Neural progenitor cell (in vitro differentiated cells): ENCODE results near the gene MNT. TPM values are rescaled to one million over a fixed set of nuclear protein-coding genes. Genes with fewer than 3 reads are reported as not detected.

ENCODE experiments used
- DNase-seq: peaks from one replicate; pipeline ENCODE4 v3.0.0-alpha.2; 2016; ENCODE audit warnings: low spot score
- H2AFZ ChIP-seq: fragments of 200-600 bp; sonication (generic); replicated peaks from 2 replicates; pipeline ENCODE4 v1.6.1; 2016; ENCODE audit warnings: antibody characterized with exemption
- H3F3A ChIP-seq: fragments of 200-600 bp; sonication (generic); 2 replicates; pipeline ENCODE4 v1.6.1; 2016; ENCODE audit warnings: antibody characterized with exemption, low read depth
- H3K27ac ChIP-seq: fragments of 200-600 bp; sonication (generic); 2 replicates; pipeline ENCODE4 v1.5.1; 2016; ENCODE audit warnings: mild to moderate bottlenecking
- H3K27me3 ChIP-seq: fragments of 200-600 bp; sonication (generic); 2 replicates; pipeline ENCODE4 v1.6.1; 2016; ENCODE audit warnings: mild to moderate bottlenecking, moderate library complexity
- H3K36me3 ChIP-seq: fragments of 200-600 bp; sonication (generic); 2 replicates; pipeline ENCODE4 v1.5.1; 2016
- H3K4me1 ChIP-seq: fragments of 200-600 bp; sonication (generic); 2 replicates; pipeline ENCODE4 v1.6.1; 2016; ENCODE audit warnings: mixed run types
- H3K4me2 ChIP-seq: fragments of 200-600 bp; sonication (generic); 2 replicates; pipeline ENCODE4 v1.6.1; 2016
- H3K4me3 ChIP-seq: fragments of 200-600 bp; sonication (generic); 2 replicates; pipeline ENCODE4 v1.5.1; 2016
- H3K79me2 ChIP-seq: fragments of 200-600 bp; sonication (generic); 2 replicates; pipeline ENCODE4 v1.6.1; 2016; ENCODE audit warnings: low read depth
- H3K9ac ChIP-seq: fragments of 200-600 bp; sonication (generic); 2 replicates; pipeline ENCODE4 v1.6.1; 2016
- H3K9me3 ChIP-seq: fragments of 200-600 bp; sonication (generic); 2 replicates; pipeline ENCODE4 v1.5.1; 2016; ENCODE audit warnings: low read depth
- H4K20me1 ChIP-seq: fragments of 200-600 bp; sonication (generic); 2 replicates; pipeline ENCODE4 v1.6.1; 2016; ENCODE audit warnings: low read depth
- H3K27ac Mint-ChIP-seq: 3 replicates; pipeline ENCODE4 v1.8.0; 2021; ENCODE audit warnings: mixed read lengths
- H3K27me3 Mint-ChIP-seq: 2 replicates; pipeline ENCODE4 v1.8.0; 2022; ENCODE audit warnings: low read depth, mild to moderate bottlenecking, inconsistent platforms, moderate library complexity, mixed read lengths; ENCODE audit not compliant: insufficient read depth
- H3K36me3 Mint-ChIP-seq: 3 replicates; pipeline ENCODE4 v1.8.0; 2021; ENCODE audit warnings: mixed read lengths
- H3K4me1 Mint-ChIP-seq: 3 replicates; pipeline ENCODE4 v1.8.0; 2021; ENCODE audit warnings: mixed read lengths
- H3K4me3 Mint-ChIP-seq: 3 replicates; pipeline ENCODE4 v1.8.0; 2021; ENCODE audit warnings: mild to moderate bottlenecking, moderate library complexity, mixed read lengths
- H3K9me3 Mint-ChIP-seq: 3 replicates; pipeline ENCODE4 v1.8.0; 2020; ENCODE audit warnings: mixed read lengths
- CTCF ChIP-seq: fragments of 200-600 bp; sonication (generic); IDR thresholded peaks from 2 replicates; pipeline ENCODE4 v1.5.1; 2017; ENCODE audit warnings: antibody characterized with exemption, mild to moderate bottlenecking
- EZH2 ChIP-seq: fragments of 200-600 bp; sonication (generic); IDR thresholded peaks from 2 replicates; pipeline ENCODE4 v1.6.1; 2017; ENCODE audit warnings: antibody characterized with exemption, mild to moderate bottlenecking, moderate library complexity
- EZH2phosphoT487 ChIP-seq: fragments of 200-600 bp; sonication (generic); IDR thresholded peaks from 2 replicates; pipeline ENCODE4 v1.6.1; 2017; ENCODE audit warnings: antibody characterized with exemption
- total RNA-seq: library from RNA; depleted of rRNA; stranded (reverse); fragments of >200 nt; gene quantifications from 2 replicates; pipeline ENCODE4 v1.2.3, GENCODE V29; 2015; ENCODE audit warnings: low replicate concordance

Gene MNT
- total RNA-seq, 1 donor from 2014 or later = 2.2 TPM

GRCh38 chr17:2414446-2415064 lies 13.7 kb upstream of the MNT start:
- no peaks in the 10 kb centered on the region for H3K27me3 ChIP-seq
- H3K36me3 ChIP-seq = no peaks in the 10 kb centered on the region
- peak overlapping the region; percentile 19 for H3K27ac Mint-ChIP-seq
- no peak overlapping the region for H3K4me2 ChIP-seq
- H3K4me3 ChIP-seq = no peak overlapping the region
- H3K4me3 Mint-ChIP-seq = no peak overlapping the region
- no peaks in the 10 kb centered on the region for H3K4me1 ChIP-seq
- H4K20me1 ChIP-seq = peaks cover 12% of the 10 kb centered on the region
- no peak for DNase-seq
- H3K9ac ChIP-seq = no peak overlapping the region
- TF ChIP-seq EZH2phosphoT487 = no peak
- no peak for TF ChIP-seq CTCF
- no peak for TF ChIP-seq EZH2
- H3K9me3 ChIP-seq = no peaks in the 10 kb centered on the region
- no peak overlapping the region for H2AFZ ChIP-seq
- peaks cover 34% of the 10 kb centered on the region for H3K4me1 Mint-ChIP-seq
- H3K79me2 ChIP-seq = peaks cover 6% of the 10 kb centered on the region
- no peaks in the 10 kb centered on the region for H3K9me3 Mint-ChIP-seq
- H3K27ac ChIP-seq = no peak overlapping the region
- H3K27me3 Mint-ChIP-seq = peaks cover 13% of the 10 kb centered on the region
- peaks cover 24% of the 10 kb centered on the region for H3K36me3 Mint-ChIP-seq
- H3F3A ChIP-seq = peaks cover 21% of the 10 kb centered on the region

GRCh38 chr17:2412561-2413021 lies 11.7 kb upstream of the MNT start:
- Histone ChIP-seq H3K9ac (no peak overlapping the region), H3K4me3 (no peak overlapping the region), H3F3A (peaks cover 18% of the 10 kb centered on the region), H2AFZ (no peak overlapping the region), H3K4me2 (no peak overlapping the region), H3K79me2 (peaks cover 6% of the 10 kb centered on the region), H3K27ac (no peak overlapping the region), H3K4me1 (no peaks in the 10 kb centered on the region), H3K27me3 (no peaks in the 10 kb centered on the region), H3K9me3 (no peaks in the 10 kb centered on the region), H3K36me3 (no peaks in the 10 kb centered on the region), H4K20me1 (peaks cover 12% of the 10 kb centered on the region)
- TF ChIP-seq EZH2 (no peak), EZH2phosphoT487 (no peak)
- peaks cover 24% of the 10 kb centered on the region for H3K4me1 Mint-ChIP-seq
- H3K4me3 Mint-ChIP-seq = no peak overlapping the region
- H3K36me3 Mint-ChIP-seq = peaks cover 18% of the 10 kb centered on the region
- H3K27ac Mint-ChIP-seq = peak overlapping the region; percentile 90
- peak; percentile 23 for DNase-seq
- H3K9me3 Mint-ChIP-seq = no peaks in the 10 kb centered on the region
- H3K27me3 Mint-ChIP-seq = peaks cover 6% of the 10 kb centered on the region

- peaks cover 4% of the 10 kb centered on the region for H3F3A ChIP-seq
- H3K4me3 Mint-ChIP-seq = no peak overlapping the region
- H3K27me3 ChIP-seq = no peaks in the 10 kb centered on the region
- peaks cover 3% of the 10 kb centered on the region for H4K20me1 ChIP-seq
- DNase-seq = no peak
- no peak overlapping the region for H2AFZ ChIP-seq
- H3K36me3 Mint-ChIP-seq = peaks cover 18% of the 10 kb centered on the region
- no peaks in the 10 kb centered on the region for H3K9me3 Mint-ChIP-seq
- no peak overlapping the region for H3K9ac ChIP-seq
- H3K4me1 Mint-ChIP-seq = peaks cover 23% of the 10 kb centered on the region
- H3K27ac ChIP-seq = no peak overlapping the region
- peaks cover 8% of the 10 kb centered on the region for H3K27me3 Mint-ChIP-seq
- no peaks in the 10 kb centered on the region for H3K4me1 ChIP-seq
- H3K79me2 ChIP-seq = peaks cover 6% of the 10 kb centered on the region
- H3K9me3 ChIP-seq = no peaks in the 10 kb centered on the region
- no peaks in the 10 kb centered on the region for H3K36me3 ChIP-seq
- no peak for TF ChIP-seq EZH2
- TF ChIP-seq CTCF = no peak
- no peak for TF ChIP-seq EZH2phosphoT487
- H3K4me2 ChIP-seq = no peak overlapping the region
- H3K4me3 ChIP-seq = no peak overlapping the region
- peak overlapping the region; percentile 26 for H3K27ac Mint-ChIP-seq
Measured at GRCh38 chr17:2410951-2411350, 10.1 kb upstream of the MNT start.
